Measurements from ENCODE around the gene RHBDD1. TPM values are rescaled to one million over a fixed set of nuclear protein-coding genes. Genes with fewer than 3 reads are reported as not detected.
"Not testable (repeated sequence)": the region's sequence is repeated elsewhere in the genome, so short reads cannot be mapped to it uniquely, and the experiment has no call there.

RHBDD1 gene
- total RNA-seq, 4 donors from 2014 or later, result 19.5 to 91.5 (median 47.3) TPM

DNA sequence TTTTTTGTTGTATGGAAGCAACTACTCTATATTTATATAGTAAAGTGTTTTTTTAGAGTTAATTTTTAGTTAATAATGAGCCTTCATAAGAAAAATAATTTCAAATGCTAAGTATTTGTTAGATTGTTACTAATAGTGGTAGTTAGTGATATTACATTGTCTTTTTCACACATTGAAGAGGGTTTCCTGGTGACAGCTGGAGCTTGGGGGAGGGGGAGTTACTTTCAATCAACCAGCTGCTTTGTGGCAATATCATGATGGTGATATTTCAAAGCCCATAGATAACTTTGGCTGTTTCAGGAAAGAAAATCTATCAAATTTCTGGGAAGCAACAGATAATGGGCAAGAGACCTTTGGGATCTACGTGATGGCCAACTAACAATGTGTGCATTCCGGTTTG, 4.1 kb downstream of the RHBDD1 start:
- no peaks in the 10 kb centered on the region for H3K9me3 ChIP-seq
- intact Hi-C loops (cut with DNase I; ENCODE audit: low total_unique reads), result no loop called here
- H3K27me3 ChIP-seq, result no peaks in the 10 kb centered on the region
- peaks cover 4 to 7% of the 10 kb centered on the region in 2 donors for H3K4me1 ChIP-seq
- no peak overlapping the region for H3K4me3 ChIP-seq
- TF ChIP-seq, protein P1, sequence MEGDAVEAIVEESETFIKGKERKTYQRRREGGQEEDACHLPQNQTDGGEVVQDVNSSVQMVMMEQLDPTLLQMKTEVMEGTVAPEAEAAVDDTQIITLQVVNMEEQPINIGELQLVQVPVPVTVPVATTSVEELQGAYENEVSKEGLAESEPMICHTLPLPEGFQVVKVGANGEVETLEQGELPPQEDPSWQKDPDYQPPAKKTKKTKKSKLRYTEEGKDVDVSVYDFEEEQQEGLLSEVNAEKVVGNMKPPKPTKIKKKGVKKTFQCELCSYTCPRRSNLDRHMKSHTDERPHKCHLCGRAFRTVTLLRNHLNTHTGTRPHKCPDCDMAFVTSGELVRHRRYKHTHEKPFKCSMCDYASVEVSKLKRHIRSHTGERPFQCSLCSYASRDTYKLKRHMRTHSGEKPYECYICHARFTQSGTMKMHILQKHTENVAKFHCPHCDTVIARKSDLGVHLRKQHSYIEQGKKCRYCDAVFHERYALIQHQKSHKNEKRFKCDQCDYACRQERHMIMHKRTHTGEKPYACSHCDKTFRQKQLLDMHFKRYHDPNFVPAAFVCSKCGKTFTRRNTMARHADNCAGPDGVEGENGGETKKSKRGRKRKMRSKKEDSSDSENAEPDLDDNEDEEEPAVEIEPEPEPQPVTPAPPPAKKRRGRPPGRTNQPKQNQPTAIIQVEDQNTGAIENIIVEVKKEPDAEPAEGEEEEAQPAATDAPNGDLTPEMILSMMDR (IDR thresholded peaks at IDR 0.05), result no peak
- no peak for TF ChIP-seq POLR2A (IDR thresholded peaks at IDR 0.05)
- no peak overlapping the region for H3K27ac ChIP-seq
- no peaks in the 10 kb centered on the region for H3K36me3 ChIP-seq
- no peak for DNase-seq

GRCh38 chr2:226843001-226843400, 7.1 kb downstream of the RHBDD1 start:
- intact Hi-C loops (cut with DNase I; ENCODE audit: low total_unique reads); H3K9me3 ChIP-seq: not testable (repeated sequence)

DNA sequence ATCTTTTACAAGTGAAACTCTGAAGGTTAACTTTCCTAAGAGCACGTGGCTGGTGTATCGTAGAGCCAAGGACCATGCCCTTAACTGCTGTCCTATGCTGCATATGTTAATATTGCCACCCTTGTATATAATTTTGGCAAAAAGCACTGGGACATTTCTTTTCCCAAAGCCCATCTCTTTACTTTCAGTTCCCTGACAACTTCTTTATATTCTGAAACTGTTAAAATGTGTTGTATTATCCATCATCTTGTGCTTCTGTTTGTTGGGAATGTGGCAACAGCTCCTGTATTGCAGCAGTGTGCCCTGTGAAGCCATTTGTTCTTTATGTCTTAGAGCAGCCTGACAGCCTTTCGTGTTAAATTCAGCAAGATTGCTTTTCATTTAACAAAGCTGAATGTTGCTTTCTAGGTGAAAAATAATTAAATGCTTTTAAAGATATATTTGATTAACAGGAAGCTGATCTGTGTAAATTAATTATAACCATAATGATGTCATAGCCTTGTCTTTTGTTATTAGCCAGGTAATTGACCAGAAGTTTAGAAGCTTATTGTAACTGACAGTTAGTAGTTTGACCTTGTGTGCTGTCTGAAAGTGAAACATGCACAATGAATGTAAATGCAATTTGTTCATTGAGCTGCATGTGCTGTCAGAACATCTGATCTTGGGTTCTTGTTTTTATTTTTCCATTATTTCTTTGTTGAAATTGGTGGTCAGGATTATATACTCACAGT, 9.7 kb downstream of the RHBDD1 start:
- no peak overlapping the region for H3K4me3 ChIP-seq
- no peaks in the 10 kb centered on the region for H3K27me3 ChIP-seq
- TF ChIP-seq, protein P1 (IDR thresholded peaks at IDR 0.05), result no peak
- no peak for TF ChIP-seq POLR2A (IDR thresholded peaks at IDR 0.05)
- DNase-seq, result no peak
- intact Hi-C loops (cut with DNase I; ENCODE audit: low total_unique reads), result no loop called here
- peaks cover 0 to 4% of the 10 kb centered on the region in 2 donors for H3K36me3 ChIP-seq
- no peaks in the 10 kb centered on the region for H3K9me3 ChIP-seq
- no peak overlapping the region for H3K27ac ChIP-seq
- H3K4me1 ChIP-seq, result no peaks in the 10 kb centered on the region

More at GRCh38 chr2:226843001-226843400, 7.1 kb downstream of the RHBDD1 start:
- H3K27me3 ChIP-seq, H3K27ac ChIP-seq, H3K4me3 ChIP-seq, H3K4me1 ChIP-seq, DNase-seq, H3K36me3 ChIP-seq: not testable (repeated sequence)

- DNase-seq, result no peak
- Histone ChIP-seq H3K27me3 (no peaks in the 10 kb centered on the region), H3K9me3 (no peaks in the 10 kb centered on the region), H3K27ac (no peak overlapping the region), H3K4me3 (no peak overlapping the region), H3K4me1 (no peaks in the 10 kb centered on the region), H3K36me3 (peaks cover 0 to 4% of the 10 kb centered on the region in 2 donors)
- intact Hi-C loops (cut with DNase I; ENCODE audit: low total_unique reads), result no loop called here
- TF ChIP-seq, protein P1 (IDR thresholded peaks at IDR 0.05), result no peak
- TF ChIP-seq POLR2A (IDR thresholded peaks at IDR 0.05), result no peak
Observed at GRCh38 chr2:226847090-226847489, 11.2 kb downstream of the RHBDD1 start.

- TF ChIP-seq, protein P1 (IDR thresholded peaks at IDR 0.05), result no peak
- intact Hi-C loops (cut with DNase I; ENCODE audit: low total_unique reads), result no loop called here
- Histone ChIP-seq H3K27ac (no peak overlapping the region), H3K9me3 (no peaks in the 10 kb centered on the region), H3K36me3 (peaks cover 0 to 4% of the 10 kb centered on the region in 2 donors), H3K27me3 (no peaks in the 10 kb centered on the region), H3K4me3 (no peak overlapping the region), H3K4me1 (no peaks in the 10 kb centered on the region)
- no peak for DNase-seq
Observed at GRCh38 chr2:226847511-226847910, 11.7 kb downstream of the RHBDD1 start.

Measured in uterus (tissue), 4 donors.